A172 (cell line): ENCODE data around the gene GATA2. TPM values are rescaled to one million over a fixed set of nuclear protein-coding genes. Genes with fewer than 3 reads are reported as not detected.

ENCODE experiments used
- DNase-seq: peaks from one replicate; pipeline ENCODE4 v3.0.0-alpha.2; 2015; ENCODE audit warnings: low spot score
- total RNA-seq: library from RNA; depleted of rRNA; stranded (reverse); fragments of >200 nt; shearing (Covaris generic); gene quantifications from 2 replicates; pipeline ENCODE4 v1.2.3, GENCODE V29; 2014; rRNA removed

Gene GATA2
- total RNA-seq, 1 experiment from 2014 or later: 8.4 TPM

DNA sequence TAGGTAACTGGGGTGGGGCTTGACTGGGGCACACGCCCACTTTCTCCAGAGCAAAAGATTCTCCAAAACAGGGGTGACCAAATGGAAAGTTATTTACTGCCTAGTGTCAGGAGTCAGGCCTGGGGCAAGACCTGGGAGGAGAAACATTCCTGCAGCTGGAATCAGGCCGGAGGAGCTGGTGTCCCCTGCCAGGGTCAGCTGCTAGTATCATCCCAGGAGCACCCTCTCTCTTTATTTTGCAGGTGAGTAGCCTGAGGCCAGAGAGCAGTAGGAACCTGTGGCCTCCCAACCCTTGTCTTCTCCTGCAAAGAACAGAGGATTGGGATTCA, 59.2 kb downstream of the GATA2 start:
- DNase-seq: no peak

DNA sequence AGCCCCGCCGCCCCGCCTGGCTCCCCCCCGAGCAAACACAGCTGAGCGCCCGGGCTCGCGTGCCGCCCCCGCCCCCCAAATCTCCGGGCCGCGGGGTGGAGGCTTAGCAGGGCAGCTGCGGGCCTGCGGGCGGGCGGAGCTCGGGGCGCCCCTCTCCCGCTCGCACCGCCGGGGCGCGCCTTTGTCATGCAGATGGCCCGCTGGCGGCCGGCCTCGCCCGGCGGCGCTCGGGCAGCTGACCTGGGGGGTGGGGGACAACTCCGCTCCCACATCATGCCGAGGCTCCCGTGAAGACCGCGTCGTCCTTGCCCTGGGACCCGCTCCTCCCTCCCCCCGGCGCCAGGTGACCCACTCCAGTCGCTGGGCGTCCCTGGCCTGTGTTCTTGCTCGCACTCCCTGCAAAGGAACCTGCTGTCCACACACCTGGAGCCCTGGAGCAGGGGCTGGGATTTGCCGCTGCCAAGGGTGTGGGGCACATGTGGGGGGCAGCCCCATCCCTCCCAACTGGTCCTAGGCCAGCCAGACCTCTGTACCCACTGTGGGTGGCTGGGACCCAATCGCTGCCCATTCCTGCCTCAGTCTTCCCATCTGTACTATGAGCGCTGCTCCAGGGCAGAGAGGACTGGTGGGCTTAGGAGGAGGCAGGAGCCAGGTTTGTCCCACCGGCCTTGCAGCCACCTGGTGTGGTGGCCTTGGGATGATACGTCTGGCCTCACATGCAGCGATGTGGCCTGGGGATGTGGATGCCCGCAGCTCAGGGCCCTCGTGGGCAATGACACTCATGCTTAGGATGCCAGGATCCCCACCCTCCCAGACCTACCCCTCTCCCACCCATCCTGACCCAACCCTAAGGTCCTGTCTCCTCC, 59.8 kb downstream of the GATA2 start:
- DNase-seq: no peak

DNA sequence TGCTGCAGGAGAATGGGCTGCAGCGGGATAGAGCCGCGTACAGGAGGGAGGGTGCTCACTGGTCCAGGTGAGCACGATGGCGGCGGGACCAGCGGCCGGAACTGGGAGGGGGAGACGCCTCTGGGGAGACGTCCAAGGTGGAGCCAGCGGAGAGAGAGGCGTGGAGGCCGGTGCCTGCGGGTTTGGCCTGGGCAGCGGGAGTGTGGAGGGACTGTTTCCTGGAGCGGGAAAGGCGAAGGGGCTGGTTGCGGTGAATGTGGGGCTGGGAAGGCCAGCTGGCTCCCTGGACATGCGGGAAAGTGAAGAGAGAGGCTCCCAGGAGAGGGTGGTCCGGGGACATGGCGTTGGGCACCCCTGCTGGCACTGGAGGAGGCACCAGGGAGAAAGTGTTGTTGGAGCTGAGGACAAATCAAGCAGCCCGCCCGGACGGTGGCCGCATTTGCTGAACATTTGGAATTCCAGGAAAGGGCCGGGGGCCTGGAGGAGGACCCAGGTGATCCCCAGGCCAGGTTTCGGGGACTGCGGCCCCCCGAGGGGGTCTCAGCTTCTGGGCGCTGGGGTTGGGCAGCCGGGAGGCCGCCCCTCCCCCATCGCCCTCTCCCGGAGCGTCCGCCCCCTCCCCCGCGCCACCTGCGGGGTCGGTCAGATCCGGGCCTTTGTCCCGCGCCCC, 60.6 kb downstream of the GATA2 start:
- DNase-seq: no peak

DNA sequence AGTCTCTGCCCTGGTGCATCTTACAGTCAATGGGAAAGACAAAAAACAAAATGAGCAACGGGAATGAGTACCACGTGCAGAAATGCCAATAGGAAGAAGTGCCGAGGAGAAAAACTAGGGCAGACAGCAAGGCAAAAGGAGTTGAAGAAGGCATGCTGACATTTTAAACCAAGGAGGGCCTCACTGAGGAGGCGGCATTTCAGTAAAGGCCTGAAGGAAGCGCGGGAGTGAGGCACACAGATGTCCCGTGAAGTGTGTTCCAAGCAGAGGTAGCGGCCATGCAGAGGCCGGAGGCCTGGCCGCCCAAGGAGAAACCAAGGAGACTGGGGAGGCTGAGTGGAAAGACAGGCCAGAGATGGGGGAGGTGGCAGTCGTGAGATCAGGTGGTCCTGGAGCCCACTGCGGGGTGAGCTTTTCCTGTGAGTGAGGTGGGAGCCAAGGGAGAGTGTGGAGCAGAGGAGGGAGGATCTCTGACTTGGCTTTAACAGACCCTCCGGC, 61.1 kb downstream of the GATA2 start:
- no peak for DNase-seq

DNA sequence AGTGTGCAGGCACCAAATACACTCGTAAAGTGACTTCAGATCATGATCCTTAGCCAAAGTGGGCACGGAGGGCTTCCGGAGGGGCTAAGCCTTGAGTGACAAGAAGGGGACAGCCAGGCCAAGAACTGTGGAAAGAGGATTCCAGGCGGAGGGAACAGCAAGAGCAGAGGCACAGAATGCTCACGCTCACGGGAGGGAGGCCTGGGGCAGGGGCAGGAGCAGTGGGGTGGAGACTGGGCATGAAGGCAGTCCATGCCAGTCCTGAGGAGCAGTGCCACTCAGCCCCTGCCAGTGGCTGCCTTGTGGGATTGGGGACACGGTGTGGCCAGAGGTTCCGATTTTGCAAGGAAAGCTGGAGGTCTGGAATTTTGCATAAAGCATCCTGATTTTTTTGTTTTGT, 62.3 kb downstream of the GATA2 start:
- DNase-seq: no peak

DNA sequence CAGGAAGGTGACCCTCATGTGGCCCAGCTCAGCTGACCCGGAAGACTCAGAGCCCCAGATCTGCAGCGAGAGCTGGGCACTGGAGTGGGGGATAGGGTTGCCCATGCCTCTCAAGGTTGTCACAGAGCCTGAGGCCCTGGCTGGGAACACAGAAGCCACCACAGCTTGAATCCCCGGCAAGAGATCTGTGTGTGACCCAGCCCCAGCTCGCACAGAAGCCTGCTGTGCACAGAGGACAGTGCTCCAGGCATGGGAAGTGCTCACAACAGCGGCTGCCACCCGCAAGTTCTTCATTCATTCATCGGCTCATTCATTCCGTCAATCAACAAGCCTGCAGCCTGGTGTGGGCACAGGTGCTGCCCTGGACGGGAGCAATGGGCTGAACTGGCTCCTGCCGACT, 62.7 kb downstream of the GATA2 start:
- DNase-seq: no peak

DNA sequence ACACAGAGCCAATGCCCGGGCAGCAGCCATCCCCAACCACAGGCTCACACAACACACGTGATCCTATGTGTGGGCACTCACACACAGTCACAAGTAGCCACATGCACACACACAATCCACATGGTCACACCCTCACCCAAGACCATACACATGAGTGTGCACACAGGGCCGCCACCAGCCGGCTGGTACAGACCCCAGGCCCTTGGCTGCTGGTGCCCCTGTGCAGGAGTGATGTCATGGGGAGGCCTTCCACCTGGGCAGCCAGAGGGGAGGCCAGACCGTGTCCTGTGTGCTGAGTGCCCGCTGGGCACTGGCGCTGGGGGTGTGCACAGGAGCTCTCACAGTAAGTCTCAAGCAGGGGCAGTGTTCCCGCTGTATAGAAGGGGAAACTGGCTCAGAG, 63.2 kb downstream of the GATA2 start:
- DNase-seq: no peak

Other genes starting within 250 kb of the GATA2 start
- not detected in 2 replicates for gene DNAJB8, start 26.3 kb downstream of the GATA2 start, total RNA-seq
- gene RPN1, start 157.6 kb upstream of the GATA2 start, total RNA-seq: 407 and 425 TPM in 2 replicates
- 70.8 and 76.2 TPM in 2 replicates for gene RAB7A, start 233.0 kb upstream of the GATA2 start, total RNA-seq